ENCODE results near the gene TSR3. TPM values are rescaled to one million over a fixed set of nuclear protein-coding genes. Genes with fewer than 3 reads are reported as not detected.

TSR3 gene
- polyA plus RNA-seq, 3 donors: 23.2 to 73.1 (median 48.2) TPM

- no peak overlapping the region for H3K4me3 Mint-ChIP-seq
- H2AFZ ChIP-seq (ENCODE audit: insufficient read depth, low read depth, low read length, poor library complexity, severe bottlenecking): no peak overlapping the region
- H3K4me1 ChIP-seq (ENCODE audit: control insufficient read depth in 1 of 2, insufficient read depth in 2 of 2, low read length in 2 of 2): peaks cover under 1 to 2% of the 10 kb centered on the region in 2 donors
- H3K79me2 ChIP-seq (ENCODE audit: insufficient read depth, low read length): no peaks in the 10 kb centered on the region
- H3K9ac ChIP-seq (ENCODE audit: insufficient read depth, low read length, poor library complexity, severe bottlenecking): no peak overlapping the region
- H3K27ac Mint-ChIP-seq: peak overlapping the region in 1 of 7 donors; percentile 15
- H3K27ac ChIP-seq (ENCODE audit: low read depth in 1 of 2, low read length in 2 of 2): no peak overlapping the region
- H3K9me3 Mint-ChIP-seq: peaks cover 0 to 14% (median 7%) of the 10 kb centered on the region in 7 donors
- H3K9me3 ChIP-seq (replicated peaks in 1 of 2; ENCODE audit: control insufficient read depth in 1 of 2, insufficient read depth in 1 of 2, low read length in 2 of 2): peaks cover 0 to 5% of the 10 kb centered on the region in 2 donors
- no peak overlapping the region for H3K4me3 ChIP-seq (replicated peaks in 1 of 3; ENCODE audit: low read depth in 2 of 3, low read length in 3 of 3)
- H3K36me3 ChIP-seq (replicated peaks in 1 of 2; ENCODE audit: control insufficient read depth in 1 of 2, insufficient read depth in 2 of 2, low read length in 2 of 2): peaks cover 28 to 37% of the 10 kb centered on the region in 2 donors
- H3K4me1 Mint-ChIP-seq: peaks cover 2% of the 10 kb centered on the region
- intact Hi-C loops (cut with micrococcal nuclease): no loop called here
- H3K36me3 Mint-ChIP-seq: peaks cover 22 to 43% of the 10 kb centered on the region in 2 donors
- no peak for TF ChIP-seq CTCF (IDR thresholded peaks at IDR 0.05)
- no peak overlapping the region for H3K4me2 ChIP-seq (replicated peaks; ENCODE audit: extremely low read depth, low read length, poor library complexity, severe bottlenecking)
- peaks cover 3 to 6% of the 10 kb centered on the region in 2 donors for H3K27me3 ChIP-seq (ENCODE audit: control insufficient read depth in 2 of 2, insufficient read depth in 2 of 2, low read length in 2 of 2)
- H4K20me1 ChIP-seq (ENCODE audit: insufficient read depth, low read length): peaks cover 55% of the 10 kb centered on the region
- H3K27me3 Mint-ChIP-seq (ENCODE audit: low read depth in 3 of 3): peaks cover 8 to 14% (median 11%) of the 10 kb centered on the region in 3 donors
- WGBS (ENCODE audit: insufficient coverage): 100% methylated on average over 4 of the region's 17 CpGs
- no peak for DNase-seq
Measured at GRCh38 chr16:1326391-1326790, 25.3 kb downstream of the TSR3 start.

- Mint-ChIP-seq H3K4me1 (no peaks in the 10 kb centered on the region), H3K27ac (no peak overlapping the region), H3K36me3 (peaks cover 25 to 49% of the 10 kb centered on the region in 2 donors), H3K9me3 (peaks cover 0 to 10% (median 6%) of the 10 kb centered on the region in 7 donors), H3K27me3 (ENCODE audit: low read depth in 3 of 3) (peaks cover 3 to 9% (median 7%) of the 10 kb centered on the region in 3 donors), H3K4me3 (no peak overlapping the region)
- H3K27ac ChIP-seq (ENCODE audit: low read depth in 1 of 2, low read length in 2 of 2): no peak overlapping the region
- no peak for DNase-seq
- TF ChIP-seq CTCF (IDR thresholded peaks at IDR 0.05): no peak
- H3K4me3 ChIP-seq (replicated peaks in 1 of 3; ENCODE audit: low read depth in 2 of 3, low read length in 3 of 3): no peak overlapping the region
- 87% methylated on average over 20 of the region's 20 CpGs for WGBS (ENCODE audit: insufficient coverage)
- H3K4me1 ChIP-seq (ENCODE audit: control insufficient read depth in 1 of 2, insufficient read depth in 2 of 2, low read length in 2 of 2): no peaks in the 10 kb centered on the region
- no peak overlapping the region for H3K9ac ChIP-seq (ENCODE audit: insufficient read depth, low read length, poor library complexity, severe bottlenecking)
- H4K20me1 ChIP-seq (ENCODE audit: insufficient read depth, low read length): peaks cover 61% of the 10 kb centered on the region
- H3K9me3 ChIP-seq (replicated peaks in 1 of 2; ENCODE audit: control insufficient read depth in 1 of 2, insufficient read depth in 1 of 2, low read length in 2 of 2): peaks cover 0 to 5% of the 10 kb centered on the region in 2 donors
- intact Hi-C loops (cut with micrococcal nuclease): no loop called here
- no peak overlapping the region for H2AFZ ChIP-seq (ENCODE audit: insufficient read depth, low read depth, low read length, poor library complexity, severe bottlenecking)
- no peak overlapping the region for H3K4me2 ChIP-seq (replicated peaks; ENCODE audit: extremely low read depth, low read length, poor library complexity, severe bottlenecking)
- no peaks in the 10 kb centered on the region for H3K79me2 ChIP-seq (ENCODE audit: insufficient read depth, low read length)
- H3K36me3 ChIP-seq (replicated peaks in 1 of 2; ENCODE audit: control insufficient read depth in 1 of 2, insufficient read depth in 2 of 2, low read length in 2 of 2): peaks cover 33 to 43% of the 10 kb centered on the region in 2 donors
- H3K27me3 ChIP-seq (ENCODE audit: control insufficient read depth in 2 of 2, insufficient read depth in 2 of 2, low read length in 2 of 2): peaks cover 0 to under 1% of the 10 kb centered on the region in 2 donors
Measured at GRCh38 chr16:1325673-1326371, 25.9 kb downstream of the TSR3 start.

All from CD14-positive monocyte (primary cell).